ENCODE results near the gene WDR27.

The WDR27 gene

DNA sequence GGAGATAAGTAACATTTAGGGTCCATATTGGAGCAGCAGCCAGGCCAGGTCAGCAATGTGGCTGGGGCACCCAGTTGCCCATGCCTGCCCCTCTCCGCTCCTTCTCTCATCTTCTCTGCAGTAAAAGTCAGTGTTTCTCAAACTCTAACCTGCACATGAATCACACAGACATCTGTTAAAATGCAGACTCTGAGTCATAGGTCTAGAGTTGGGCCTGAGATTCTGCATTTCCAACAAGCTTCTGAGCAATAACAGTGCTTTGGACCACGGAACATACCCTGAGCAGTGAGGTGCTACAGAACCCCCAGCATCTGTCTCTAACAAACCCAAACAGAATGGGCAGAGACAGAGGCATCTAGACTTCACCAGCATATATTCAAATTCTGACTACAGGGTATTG is 12.3 kb upstream of the WDR27 start:
- TF ChIP-seq RAD21 (IDR thresholded peaks at IDR 0.05; ENCODE audit: low read depth) = no peak

DNA sequence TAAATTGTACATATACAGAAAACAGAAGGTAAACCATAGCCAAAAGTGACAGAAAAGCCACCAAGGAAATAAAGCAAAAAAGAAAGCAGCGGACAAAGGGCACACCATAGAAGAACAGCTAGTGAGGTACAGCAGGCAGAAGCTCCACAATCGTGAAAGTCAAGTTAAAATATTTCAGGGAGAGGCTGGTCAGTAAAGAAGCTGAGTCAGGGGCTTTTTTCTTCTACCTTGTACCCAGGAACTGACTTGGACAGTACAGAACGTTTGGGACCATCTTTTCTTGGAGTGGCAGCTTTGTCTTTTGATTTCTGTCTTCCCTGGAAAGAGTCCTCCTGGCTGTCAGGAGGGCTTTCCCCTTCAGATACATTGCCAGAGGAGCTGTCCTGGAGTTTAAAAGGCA is 8.2 kb upstream of the WDR27 start:
- TF ChIP-seq, protein P1, sequence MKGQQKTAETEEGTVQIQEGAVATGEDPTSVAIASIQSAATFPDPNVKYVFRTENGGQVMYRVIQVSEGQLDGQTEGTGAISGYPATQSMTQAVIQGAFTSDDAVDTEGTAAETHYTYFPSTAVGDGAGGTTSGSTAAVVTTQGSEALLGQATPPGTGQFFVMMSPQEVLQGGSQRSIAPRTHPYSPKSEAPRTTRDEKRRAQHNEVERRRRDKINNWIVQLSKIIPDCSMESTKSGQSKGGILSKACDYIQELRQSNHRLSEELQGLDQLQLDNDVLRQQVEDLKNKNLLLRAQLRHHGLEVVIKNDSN (IDR thresholded peaks at IDR 0.05) = no peak
- TF ChIP-seq TEAD4 (IDR thresholded peaks at IDR 0.05) (no peak), CEBPB (IDR thresholded peaks at IDR 0.05) (no peak), RAD21 (IDR thresholded peaks at IDR 0.05; ENCODE audit: low read depth) (no peak), TCF12 (IDR thresholded peaks at IDR 0.05; ENCODE audit: low read depth) (no peak), ZBTB7A (IDR thresholded peaks at IDR 0.05; ENCODE audit: low read depth) (no peak), NFIC (IDR thresholded peaks at IDR 0.05) (no peak), FOXM1 (IDR thresholded peaks at IDR 0.05; ENCODE audit: borderline replicate concordance, low read depth) (no peak), EGR1 (IDR thresholded peaks at IDR 0.05) (no peak), YY1 (IDR thresholded peaks at IDR 0.05; ENCODE audit: low read depth) (no peak), CREB1 (IDR thresholded peaks at IDR 0.05; ENCODE audit: low read depth) (no peak), EP300 (IDR thresholded peaks at IDR 0.05; ENCODE audit: borderline replicate concordance) (no peak), TAF1 (IDR thresholded peaks at IDR 0.05; ENCODE audit: low read depth) (no peak)
- TF ChIP-seq, protein P2, sequence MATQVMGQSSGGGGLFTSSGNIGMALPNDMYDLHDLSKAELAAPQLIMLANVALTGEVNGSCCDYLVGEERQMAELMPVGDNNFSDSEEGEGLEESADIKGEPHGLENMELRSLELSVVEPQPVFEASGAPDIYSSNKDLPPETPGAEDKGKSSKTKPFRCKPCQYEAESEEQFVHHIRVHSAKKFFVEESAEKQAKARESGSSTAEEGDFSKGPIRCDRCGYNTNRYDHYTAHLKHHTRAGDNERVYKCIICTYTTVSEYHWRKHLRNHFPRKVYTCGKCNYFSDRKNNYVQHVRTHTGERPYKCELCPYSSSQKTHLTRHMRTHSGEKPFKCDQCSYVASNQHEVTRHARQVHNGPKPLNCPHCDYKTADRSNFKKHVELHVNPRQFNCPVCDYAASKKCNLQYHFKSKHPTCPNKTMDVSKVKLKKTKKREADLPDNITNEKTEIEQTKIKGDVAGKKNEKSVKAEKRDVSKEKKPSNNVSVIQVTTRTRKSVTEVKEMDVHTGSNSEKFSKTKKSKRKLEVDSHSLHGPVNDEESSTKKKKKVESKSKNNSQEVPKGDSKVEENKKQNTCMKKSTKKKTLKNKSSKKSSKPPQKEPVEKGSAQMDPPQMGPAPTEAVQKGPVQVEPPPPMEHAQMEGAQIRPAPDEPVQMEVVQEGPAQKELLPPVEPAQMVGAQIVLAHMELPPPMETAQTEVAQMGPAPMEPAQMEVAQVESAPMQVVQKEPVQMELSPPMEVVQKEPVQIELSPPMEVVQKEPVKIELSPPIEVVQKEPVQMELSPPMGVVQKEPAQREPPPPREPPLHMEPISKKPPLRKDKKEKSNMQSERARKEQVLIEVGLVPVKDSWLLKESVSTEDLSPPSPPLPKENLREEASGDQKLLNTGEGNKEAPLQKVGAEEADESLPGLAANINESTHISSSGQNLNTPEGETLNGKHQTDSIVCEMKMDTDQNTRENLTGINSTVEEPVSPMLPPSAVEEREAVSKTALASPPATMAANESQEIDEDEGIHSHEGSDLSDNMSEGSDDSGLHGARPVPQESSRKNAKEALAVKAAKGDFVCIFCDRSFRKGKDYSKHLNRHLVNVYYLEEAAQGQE (IDR thresholded peaks at IDR 0.05; ENCODE audit: low read depth) = no peak
- TF ChIP-seq, protein P3, sequence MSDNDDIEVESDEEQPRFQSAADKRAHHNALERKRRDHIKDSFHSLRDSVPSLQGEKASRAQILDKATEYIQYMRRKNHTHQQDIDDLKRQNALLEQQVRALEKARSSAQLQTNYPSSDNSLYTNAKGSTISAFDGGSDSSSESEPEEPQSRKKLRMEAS (IDR thresholded peaks at IDR 0.05) = no peak

DNA sequence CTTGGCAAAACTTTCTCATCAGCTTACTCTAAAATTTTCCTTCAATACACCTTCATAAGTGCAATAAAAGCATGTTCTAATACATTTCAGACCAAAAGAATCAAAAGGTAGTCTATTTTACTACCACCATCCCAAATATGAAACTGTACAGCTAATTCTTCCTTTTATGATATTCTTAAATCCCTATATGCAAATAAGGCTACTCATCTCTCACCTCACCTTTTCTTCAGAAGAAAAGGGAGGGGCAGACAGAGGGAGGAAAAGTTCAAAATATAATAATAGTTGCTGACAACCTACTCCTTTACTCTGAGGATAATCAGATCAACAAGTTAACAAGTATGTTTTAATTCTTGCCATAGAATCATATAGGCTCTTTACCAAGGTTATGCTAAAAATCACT is 7.5 kb upstream of the WDR27 start:
- no peak for TF ChIP-seq EGR1 (IDR thresholded peaks at IDR 0.05)
- TF ChIP-seq EP300 (IDR thresholded peaks at IDR 0.05; ENCODE audit: borderline replicate concordance) = no peak
- TF ChIP-seq, protein P2 (IDR thresholded peaks at IDR 0.05; ENCODE audit: low read depth) = no peak
- TF ChIP-seq TEAD4 (IDR thresholded peaks at IDR 0.05) = no peak
- TF ChIP-seq TCF12 (IDR thresholded peaks at IDR 0.05; ENCODE audit: low read depth) = no peak
- no peak for TF ChIP-seq TAF1 (IDR thresholded peaks at IDR 0.05; ENCODE audit: low read depth)
- no peak for TF ChIP-seq NFIC (IDR thresholded peaks at IDR 0.05)

DNA sequence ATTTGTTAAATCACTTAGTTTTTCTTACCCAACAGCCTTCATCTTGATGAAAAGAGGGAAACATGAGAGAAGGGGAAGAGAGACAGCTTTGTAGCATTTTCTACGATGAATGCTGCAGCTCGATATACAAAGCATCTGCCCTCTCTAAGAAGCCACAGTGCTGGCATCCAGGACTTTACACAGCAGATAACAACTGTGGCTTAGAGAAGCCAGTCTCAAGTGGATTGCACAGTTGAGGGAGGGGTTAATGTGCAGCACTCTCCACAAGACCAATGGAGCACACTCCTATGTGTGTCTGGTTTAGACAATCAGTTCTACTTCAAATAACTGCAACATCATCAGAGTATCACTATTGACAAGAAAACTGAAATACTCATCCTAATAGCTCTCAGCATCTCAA is 5.9 kb upstream of the WDR27 start:
- TF ChIP-seq, protein P3 (IDR thresholded peaks at IDR 0.05) = no peak
- TF ChIP-seq FOXM1 (IDR thresholded peaks at IDR 0.05; ENCODE audit: borderline replicate concordance, low read depth) (no peak), EGR1 (IDR thresholded peaks at IDR 0.05) (no peak), CREB1 (IDR thresholded peaks at IDR 0.05; ENCODE audit: low read depth) (no peak), YY1 (IDR thresholded peaks at IDR 0.05; ENCODE audit: low read depth) (no peak), NFIC (IDR thresholded peaks at IDR 0.05) (no peak), ZBTB7A (IDR thresholded peaks at IDR 0.05; ENCODE audit: low read depth) (no peak), CEBPB (IDR thresholded peaks at IDR 0.05) (no peak), EP300 (IDR thresholded peaks at IDR 0.05; ENCODE audit: borderline replicate concordance) (no peak), TEAD4 (IDR thresholded peaks at IDR 0.05) (no peak), TCF12 (IDR thresholded peaks at IDR 0.05; ENCODE audit: low read depth) (no peak), TAF1 (IDR thresholded peaks at IDR 0.05; ENCODE audit: low read depth) (no peak), RAD21 (IDR thresholded peaks at IDR 0.05; ENCODE audit: low read depth) (no peak)
- TF ChIP-seq, protein P2 (IDR thresholded peaks at IDR 0.05; ENCODE audit: low read depth) = no peak
- TF ChIP-seq, protein P1 (IDR thresholded peaks at IDR 0.05) = no peak

DNA sequence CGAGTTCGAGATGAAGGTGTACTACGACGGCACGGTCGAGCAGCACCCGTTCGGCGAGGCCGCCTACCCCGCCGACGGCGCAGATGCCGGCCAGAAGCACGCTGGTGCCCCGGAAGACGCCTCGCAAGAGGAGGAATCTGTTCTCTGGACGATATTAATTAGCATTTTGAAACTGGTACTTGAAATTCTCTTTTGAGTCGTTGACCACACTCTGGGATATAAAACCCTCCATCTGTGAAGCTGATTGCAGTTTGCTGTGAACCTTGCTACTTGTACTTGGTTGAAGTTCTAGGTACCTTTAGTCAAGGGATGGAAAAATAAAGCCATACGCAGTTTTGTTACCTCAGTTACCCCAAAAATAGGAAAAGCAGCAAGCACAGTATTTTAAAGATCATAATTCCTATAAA is 1.0 kb upstream of the WDR27 start:
- TF ChIP-seq CEBPB (IDR thresholded peaks at IDR 0.05) = no peak
- no peak for TF ChIP-seq EP300 (IDR thresholded peaks at IDR 0.05; ENCODE audit: borderline replicate concordance)
- TF ChIP-seq CREB1 (IDR thresholded peaks at IDR 0.05; ENCODE audit: low read depth) = no peak
- no peak for TF ChIP-seq TCF12 (IDR thresholded peaks at IDR 0.05; ENCODE audit: low read depth)
- no peak for TF ChIP-seq ZBTB7A (IDR thresholded peaks at IDR 0.05; ENCODE audit: low read depth)
- TF ChIP-seq, protein P3 (IDR thresholded peaks at IDR 0.05) = no peak
- TF ChIP-seq EGR1 (IDR thresholded peaks at IDR 0.05) = no peak
- TF ChIP-seq, protein P1 (IDR thresholded peaks at IDR 0.05) = no peak
- TF ChIP-seq, protein P2 (IDR thresholded peaks at IDR 0.05; ENCODE audit: low read depth) = no peak
- TF ChIP-seq TAF1 (IDR thresholded peaks at IDR 0.05; ENCODE audit: low read depth) = no peak
- no peak for TF ChIP-seq FOXM1 (IDR thresholded peaks at IDR 0.05; ENCODE audit: borderline replicate concordance, low read depth)
- TF ChIP-seq RAD21 (IDR thresholded peaks at IDR 0.05; ENCODE audit: low read depth) = no peak
- no peak for TF ChIP-seq TEAD4 (IDR thresholded peaks at IDR 0.05)
